IMR-90 (cell line): ENCODE results near the gene NDUFAF7.

Experiments used
- BHLHE40 ChIP-seq: fragments of 150-350 bp; IDR thresholded peaks from 2 replicates; pipeline ENCODE4 v1.6.1; 2016; ENCODE audit warnings: mild to moderate bottlenecking, low read depth, low read length
- CTCF ChIP-seq: conservative IDR thresholded peaks from 2 replicates; pipeline ENCODE4 v1.5.1; 2012; ENCODE audit warnings: mild to moderate bottlenecking, low read depth, low read length, improper control_type of control experiment
- ELK1 ChIP-seq: fragments of 150-350 bp; IDR thresholded peaks from 2 replicates; pipeline ENCODE4 v1.6.1; 2016; ENCODE audit warnings: low read depth, mild to moderate bottlenecking, low read length, moderate library complexity, borderline replicate concordance
- POLR2A ChIP-seq: IDR thresholded peaks from 2 replicates; pipeline ENCODE4 v1.6.1; 2012; ENCODE audit warnings: mild to moderate bottlenecking, low read depth, low read length
- RCOR1 ChIP-seq: IDR thresholded peaks from 2 replicates; pipeline ENCODE4 v1.6.1; 2012; ENCODE audit warnings: mild to moderate bottlenecking, low read length, improper control_type of control experiment; ENCODE audit not compliant: insufficient replicate concordance
- RFX5 ChIP-seq: IDR thresholded peaks from 2 replicates; pipeline ENCODE4 v1.8.0; 2012; ENCODE audit warnings: low read depth, mild to moderate bottlenecking, low read length, moderate library complexity

GRCh38 chr2:37287966-37288365 is 56.5 kb downstream of the NDUFAF7 start:
- no peak for TF ChIP-seq RCOR1
- TF ChIP-seq RFX5, result no peak
- TF ChIP-seq POLR2A, result no peak
- TF ChIP-seq CTCF, result no peak
- no peak for TF ChIP-seq BHLHE40
- TF ChIP-seq ELK1, result no peak
